ENCODE results near the gene SMYD4.
A peak's percentile ranks its signal among the peaks of the same experiment; 100 is the strongest.
"Not testable (repeated sequence)": the region's sequence is repeated elsewhere in the genome, so short reads cannot be mapped to it uniquely, and the experiment has no call there.

SMYD4 gene

DNA sequence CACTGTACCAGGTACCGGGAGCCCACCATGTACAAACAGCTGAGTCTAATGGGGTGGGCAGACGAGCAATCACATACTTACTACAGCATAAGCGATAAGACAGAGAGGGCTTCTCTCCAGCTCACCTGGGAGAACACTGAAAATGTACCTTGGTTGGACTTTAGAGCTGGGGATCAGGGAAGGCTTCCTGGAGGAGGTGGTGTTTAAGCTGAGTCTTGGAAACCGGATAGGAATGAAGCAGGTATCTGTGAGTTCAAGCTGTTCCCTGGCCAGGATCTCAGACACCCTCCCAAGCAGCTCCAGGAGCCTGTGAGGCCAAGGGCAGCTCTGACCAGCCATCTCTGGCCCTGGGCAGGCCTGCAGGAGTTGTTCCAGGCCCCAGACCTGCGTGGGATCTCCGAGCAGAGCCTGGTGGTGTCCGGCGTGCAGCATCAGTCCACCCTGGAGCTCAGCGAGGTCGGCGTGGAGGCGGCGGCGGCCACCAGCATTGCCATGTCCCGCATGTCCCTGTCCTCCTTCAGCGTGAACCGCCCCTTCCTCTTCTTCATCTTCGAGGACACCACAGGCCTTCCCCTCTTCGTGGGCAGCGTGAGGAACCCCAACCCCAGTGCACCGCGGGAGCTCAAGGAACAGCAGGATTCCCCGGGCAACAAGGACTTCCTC lies 75.8 kb downstream of the SMYD4 start:
- no peak for DNase-seq (ENCODE audit: low read depth)

DNA sequence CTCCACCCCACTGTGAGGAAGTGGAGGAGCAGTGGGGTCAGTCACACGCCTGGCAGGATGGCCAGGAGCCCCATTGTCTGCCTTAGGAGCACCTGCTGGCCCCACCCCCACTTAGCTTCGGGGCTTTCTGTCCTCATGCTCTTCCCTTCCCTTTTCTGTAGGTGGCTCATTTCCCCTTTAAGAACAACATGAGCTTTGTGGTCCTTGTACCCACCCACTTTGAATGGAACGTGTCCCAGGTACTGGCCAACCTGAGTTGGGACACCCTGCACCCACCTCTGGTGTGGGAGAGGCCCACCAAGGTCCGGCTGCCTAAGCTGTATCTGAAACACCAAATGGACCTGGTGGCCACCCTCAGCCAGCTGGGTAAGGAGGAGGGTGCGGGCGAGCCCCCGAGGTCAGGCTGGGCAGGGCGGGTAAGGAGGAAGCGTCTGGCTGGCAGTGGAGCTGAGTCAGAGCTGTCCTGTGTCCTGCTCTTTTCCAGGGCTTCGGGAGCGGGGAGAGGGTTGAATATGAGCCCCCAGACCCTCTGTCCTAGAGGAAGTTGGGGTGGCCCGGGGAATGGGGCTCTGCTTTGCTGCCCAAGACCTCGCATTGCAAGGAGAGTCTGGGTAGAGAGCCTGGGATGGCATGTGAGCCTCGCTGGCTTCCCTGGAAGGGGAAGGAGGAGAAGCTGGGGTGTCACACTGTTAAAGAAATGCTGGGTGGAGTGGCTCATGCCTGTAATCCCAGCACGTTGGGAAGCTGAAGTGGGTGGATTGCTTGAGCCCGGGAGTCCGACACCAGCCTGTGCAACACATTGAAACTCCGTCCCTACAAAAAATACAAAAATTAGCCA lies 77.1 kb downstream of the SMYD4 start:
- DNase-seq (ENCODE audit: low read depth) = no peak

DNA sequence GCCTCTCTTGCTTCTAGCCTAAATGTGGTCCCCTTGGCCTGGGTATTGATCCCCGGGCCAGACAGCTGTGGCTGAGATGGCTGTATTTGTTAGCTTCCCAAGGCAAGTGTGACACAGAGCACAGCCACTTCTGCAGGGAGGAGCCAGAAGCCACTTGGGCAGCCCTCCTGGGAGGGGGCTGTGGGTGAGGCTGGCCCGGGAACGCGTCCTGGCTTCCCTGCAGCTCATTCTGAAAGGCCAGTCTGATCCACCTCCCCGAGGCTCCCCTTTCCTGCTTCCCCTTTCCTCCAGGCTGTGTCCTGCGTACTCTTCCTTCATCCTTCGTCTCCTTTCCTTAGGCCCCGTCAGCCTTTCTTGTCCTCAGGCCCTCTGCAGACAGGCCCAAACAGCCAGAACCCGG lies 79.1 kb downstream of the SMYD4 start:
- DNase-seq (ENCODE audit: low read depth) = no peak

DNA sequence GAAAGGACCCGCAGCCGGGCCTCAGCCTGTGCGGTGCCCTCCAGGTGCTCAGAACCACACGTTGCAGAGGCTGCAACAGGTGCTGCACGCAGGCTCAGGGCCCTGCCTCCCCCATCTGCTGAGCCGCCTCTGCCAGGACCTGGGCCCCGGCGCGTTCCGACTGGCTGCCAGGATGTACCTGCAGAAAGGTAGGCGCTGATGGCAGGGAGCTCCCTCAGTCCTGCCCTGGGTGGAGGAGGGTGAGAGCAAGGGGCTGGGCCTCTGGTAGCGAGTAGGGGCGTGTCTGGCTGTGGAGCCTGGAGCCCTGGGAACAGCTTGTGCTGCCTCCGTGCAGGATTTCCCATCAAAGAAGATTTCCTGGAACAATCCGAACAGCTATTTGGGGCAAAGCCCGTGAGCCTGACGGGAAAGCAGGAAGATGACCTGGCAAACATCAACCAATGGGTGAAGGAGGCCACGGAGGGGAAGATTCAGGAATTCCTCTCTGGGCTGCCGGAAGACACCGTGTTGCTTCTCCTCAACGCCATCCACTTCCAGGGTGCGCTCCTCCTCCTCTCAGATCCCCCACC lies 82.6 kb downstream of the SMYD4 start:
- no peak for DNase-seq (ENCODE audit: low read depth)

DNA sequence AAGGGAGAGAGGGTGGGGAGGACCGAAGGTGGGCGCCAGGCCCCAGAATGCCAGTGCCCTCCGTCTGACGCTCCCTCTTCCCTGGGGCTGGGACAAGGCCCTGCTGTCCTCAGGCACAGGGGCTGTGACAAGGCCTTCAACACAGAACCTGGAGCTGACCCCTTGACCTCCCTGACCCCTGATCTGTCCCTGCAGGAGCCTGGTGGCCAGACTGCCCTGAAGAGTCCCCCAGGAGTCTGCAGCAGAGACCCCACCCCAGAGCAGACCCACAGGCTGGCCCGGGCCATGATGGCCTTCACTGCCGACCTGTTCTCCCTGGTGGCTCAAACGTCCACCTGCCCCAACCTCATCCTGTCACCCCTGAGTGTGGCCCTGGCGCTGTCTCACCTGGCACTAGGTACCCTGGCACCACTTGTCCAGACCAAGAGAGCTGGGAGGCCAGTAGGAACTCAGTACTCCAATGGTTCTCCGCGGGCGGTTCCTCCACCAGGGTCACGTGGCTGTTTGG lies 84.1 kb downstream of the SMYD4 start:
- DNase-seq (ENCODE audit: low read depth) = no peak

DNA sequence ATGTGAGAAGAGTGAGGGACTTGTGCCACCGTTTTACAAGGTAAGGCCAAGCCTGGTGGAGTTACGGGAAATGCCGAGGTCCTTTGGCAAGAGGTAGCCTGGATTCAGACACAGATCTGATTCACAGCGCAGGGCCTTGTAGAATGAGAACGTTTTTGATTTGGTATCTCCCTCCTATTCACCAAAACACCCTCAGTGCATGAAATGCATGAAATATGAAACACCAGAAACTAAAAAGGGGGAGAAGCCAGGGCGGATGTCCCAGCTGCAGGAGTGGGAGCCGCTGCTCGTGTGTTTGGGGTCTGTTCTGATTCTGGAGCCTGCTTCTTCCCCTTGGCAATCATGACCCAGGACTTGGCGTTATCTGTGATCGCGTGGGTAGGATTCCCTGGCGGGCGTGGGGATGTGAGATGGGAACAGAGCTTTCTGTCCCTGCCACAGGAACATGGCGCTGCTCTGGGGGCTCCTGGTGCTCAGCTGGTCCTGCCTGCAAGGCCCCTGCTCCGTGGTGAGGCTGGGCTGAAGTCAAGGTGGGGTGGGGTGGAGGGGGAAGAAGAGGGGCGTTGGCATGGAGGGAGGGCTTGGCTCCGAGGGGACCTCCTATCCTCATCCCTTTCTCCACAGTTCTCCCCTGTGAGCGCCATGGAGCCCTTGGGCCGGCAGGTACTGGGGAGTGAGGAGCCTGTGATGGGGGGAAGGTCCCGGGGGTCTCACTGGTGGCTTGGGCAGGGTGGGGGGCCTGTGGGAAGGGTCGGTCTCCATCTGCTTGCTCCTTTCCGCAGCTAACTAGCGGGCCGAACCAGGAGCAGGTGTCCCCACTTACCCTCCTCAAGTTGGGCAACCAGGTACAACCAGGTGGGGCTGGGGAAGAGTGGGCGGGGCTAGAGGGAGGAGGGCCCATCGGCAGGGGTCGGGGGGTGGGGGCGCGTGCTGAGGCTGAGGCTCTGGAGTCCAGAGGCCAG lies 84.9 kb downstream of the SMYD4 start:
- no peak for DNase-seq (ENCODE audit: low read depth)

DNA sequence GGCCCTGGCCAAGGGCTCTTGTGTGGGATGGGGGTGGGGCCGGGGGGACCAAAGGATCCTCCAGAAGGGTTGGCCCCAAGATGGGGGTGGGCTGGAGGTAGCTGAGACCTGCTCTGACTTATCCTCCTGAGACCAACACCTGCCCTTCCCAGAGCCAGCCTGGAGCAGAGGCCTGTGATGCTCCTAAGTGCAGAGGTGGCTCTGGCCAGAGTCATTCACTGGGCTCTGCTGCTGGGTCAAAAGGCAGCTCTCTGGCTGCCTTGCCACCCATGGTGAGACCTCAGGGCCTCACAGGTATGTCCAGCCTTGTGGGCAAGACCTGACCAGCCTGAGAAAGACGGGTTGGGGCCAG lies 86.6 kb downstream of the SMYD4 start:
- DNase-seq (ENCODE audit: low read depth) = no peak

DNA sequence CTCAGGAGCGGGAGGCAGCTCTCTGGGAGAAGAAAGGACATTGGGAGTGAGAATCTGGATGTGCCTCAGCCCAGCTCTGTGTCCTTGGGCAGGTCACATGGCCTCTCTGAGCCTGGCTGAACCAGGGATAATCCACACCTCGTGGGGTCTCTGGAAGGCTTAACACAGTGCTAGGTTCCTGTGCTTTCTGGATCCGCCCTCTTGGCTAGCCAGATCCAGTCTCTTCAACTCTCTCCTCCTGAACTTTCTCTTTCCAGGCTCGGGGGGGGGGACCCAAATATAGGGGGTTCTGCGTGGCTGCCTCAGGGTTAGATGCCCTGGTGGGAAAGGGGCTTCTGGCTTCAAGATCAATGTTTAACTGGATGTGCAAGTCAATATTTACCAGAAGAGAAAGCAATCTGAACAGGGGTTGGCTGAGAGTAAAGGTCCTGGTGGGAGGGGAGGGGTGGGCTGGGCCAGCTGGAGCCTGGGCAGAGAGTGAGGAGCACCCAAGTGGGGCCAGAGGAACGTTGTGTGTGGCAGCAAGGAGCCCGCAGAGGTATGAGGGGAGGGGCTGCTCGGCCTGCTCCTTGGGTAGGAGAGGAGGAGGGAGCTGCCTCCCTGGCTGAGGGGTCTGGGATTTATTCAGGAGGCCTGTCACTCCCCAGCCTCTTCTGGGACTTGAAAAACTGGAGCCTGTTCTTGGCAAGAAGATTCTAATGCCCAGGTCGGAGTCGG lies 87.2 kb downstream of the SMYD4 start, which contains the start of gene SERPINF2:
Gene SERPINF2, plus strand, starts transcription at position 501 of the 717 bp plus-strand sequence. CDS start 2,125 bp downstream, outside the sequence.
- no peak for DNase-seq (ENCODE audit: low read depth)

DNA sequence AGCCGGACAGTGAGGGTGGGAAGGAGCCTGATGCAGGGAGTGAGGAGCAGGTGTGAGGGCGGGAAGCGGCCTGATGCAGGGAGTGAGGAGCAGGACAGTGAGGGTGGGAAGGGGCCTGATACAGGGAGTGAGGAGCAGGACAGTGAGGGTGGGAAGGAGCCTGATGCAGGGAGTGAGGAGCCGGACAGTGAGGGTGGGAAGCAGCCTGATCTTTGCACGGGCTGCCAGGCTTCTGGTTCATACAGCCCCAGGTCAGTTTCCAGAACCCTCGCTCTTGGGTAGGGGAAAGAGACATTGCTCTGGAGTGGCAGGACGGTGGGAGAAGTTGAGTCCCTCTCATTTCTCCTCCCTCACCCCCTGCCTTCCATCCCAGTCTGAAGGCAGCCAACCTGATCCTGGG lies 87.8 kb downstream of the SMYD4 start:
- not testable (repeated sequence) for DNase-seq (ENCODE audit: low read depth)

DNA sequence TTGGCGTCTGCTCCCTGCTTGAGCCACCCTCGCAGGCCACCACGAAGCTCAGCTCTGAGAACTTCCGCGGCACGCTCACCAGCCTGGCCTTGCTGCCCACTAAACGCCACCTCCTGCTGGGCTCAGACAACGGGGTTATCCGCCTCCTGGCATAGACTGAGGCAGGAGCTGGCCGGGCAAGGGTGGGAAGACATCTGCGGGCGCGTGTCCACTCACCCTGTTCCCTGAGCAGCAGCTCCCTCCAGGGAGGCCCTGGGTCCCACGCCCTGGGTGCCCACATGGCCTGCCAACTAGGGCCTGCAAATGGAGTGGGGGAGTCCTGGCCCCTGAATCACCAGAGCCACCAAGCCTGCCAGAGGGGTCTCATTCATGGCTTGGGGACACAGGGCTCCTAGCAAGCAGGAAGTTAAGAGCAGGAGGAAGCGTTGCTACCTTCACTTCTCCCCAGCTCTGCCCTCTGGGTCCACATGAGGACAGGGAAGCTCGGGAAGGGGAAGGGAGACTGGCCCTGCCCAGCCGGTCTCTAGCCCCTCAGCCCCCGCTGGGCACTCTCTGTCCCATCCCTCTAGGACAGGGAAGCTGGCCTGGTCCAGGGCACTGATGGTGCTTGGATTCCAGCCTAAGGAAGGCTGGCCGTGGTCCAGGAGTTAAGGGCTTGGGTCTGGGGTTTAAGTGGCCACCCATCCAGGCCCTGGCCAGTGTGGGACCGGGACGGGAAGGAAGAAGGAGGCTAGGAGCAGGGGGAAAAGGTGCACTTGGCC lies 92.0 kb downstream of the SMYD4 start:
- no peak for DNase-seq (ENCODE audit: low read depth)

DNA sequence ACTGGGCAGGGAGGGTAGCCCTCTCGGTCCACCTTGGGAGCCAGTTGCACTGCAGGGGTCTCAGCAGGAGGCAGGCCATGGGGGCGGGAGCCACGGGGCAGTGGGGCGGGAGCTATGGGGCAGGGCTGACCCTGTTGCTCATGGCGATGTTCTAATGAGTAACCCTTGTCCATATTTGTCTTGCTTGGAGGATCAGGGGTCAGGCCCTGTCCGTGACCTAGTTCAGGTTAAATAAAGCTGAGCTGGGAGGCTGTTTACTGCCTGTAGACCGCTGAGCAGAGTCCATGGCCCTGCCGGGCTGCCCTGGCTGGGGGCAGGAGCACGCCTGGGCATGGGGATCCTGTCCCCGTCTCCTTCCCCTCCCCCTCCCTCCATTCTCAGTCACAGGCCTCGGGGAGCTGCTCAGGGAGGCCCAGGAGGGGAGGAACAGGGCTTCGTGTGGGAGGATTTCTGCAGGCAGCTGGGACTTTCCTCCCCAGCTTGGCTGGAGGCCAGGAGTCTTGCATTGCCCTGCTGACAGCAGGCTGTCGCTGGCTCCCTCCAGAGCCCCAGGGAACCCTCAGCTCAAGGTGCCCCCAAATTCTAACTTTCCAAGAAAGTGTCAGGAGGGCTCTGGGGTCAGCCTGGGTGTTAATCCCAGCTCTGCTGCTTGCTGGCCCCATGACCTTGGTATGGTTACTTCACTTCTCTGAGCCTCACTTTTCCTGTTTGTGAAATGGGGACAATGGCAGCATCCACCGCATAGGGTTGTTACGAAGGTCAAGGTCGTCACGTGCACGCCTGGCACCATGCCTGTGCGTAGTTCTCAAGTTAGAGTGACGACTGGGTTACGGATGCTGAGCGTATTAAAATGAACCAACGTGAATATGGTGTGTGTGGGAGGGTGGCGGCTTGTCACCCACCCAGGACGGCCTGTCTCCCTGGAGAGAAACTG lies 93.1 kb downstream of the SMYD4 start:
- peak; percentile 52 for DNase-seq (ENCODE audit: low read depth)

DNA sequence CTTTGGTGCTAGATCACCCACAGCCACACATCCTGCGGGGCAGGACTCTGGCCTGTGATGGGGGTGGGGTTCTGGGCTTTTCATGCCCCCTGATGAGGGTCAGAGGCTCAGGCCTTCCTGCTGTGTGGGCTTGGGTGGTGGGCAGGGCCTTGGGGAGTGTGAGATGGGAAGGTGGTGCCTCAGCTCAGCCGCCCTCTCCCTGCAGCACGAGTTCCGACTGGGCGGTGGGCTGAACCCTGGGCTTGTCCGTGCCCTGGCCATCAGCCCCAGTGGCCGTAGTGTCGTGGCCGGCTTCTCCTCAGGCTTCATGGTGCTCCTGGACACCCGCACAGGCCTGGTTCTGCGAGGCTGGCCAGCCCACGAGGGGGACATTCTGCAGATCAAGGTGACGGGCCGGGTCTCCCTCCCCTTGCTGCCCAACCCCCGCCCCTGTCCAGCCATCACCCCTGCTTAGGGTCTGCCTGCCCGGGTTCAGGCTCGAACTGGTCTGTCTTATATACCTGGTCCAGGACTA lies 93.8 kb downstream of the SMYD4 start:
- DNase-seq (ENCODE audit: low read depth) = no peak

DNA sequence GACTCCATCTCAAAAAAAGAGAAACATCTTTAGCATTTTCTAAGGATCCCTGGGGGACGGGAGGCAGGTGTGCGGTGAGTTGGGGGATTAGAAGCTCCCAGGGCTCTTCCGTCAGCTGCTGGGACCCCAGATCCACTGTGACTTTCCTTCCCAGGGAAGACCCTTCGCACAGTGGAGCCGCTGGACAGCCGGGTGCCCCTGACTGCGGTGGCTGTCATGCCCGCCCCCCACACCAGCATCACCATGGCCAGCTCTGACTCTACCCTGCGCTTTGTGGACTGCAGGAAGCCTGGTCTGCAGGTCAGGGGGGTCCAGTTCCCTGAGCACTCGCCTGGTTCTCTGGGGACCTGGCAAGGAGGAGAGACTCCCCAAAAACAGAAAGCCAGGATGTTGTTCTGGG lies 94.3 kb downstream of the SMYD4 start:
- DNase-seq (ENCODE audit: low read depth) = no peak

DNA sequence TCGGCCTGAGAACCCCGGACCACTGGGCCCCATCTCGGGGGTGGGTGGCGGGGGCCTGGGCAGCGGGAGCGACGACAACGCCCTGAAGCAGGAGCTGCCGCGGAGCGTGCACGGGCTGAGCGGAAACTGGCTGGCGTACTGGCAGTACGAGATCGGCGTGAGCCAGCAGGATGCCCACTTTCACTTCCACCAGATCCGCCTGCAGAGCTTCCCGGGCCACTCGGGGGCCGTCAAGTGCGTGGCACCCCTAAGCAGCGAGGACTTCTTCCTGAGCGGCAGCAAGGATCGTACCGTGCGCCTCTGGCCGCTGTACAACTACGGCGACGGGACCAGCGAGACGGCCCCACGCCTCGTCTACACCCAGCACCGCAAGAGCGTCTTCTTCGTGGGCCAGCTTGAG lies 95.9 kb downstream of the SMYD4 start:
- no peak for DNase-seq (ENCODE audit: low read depth)

DNA sequence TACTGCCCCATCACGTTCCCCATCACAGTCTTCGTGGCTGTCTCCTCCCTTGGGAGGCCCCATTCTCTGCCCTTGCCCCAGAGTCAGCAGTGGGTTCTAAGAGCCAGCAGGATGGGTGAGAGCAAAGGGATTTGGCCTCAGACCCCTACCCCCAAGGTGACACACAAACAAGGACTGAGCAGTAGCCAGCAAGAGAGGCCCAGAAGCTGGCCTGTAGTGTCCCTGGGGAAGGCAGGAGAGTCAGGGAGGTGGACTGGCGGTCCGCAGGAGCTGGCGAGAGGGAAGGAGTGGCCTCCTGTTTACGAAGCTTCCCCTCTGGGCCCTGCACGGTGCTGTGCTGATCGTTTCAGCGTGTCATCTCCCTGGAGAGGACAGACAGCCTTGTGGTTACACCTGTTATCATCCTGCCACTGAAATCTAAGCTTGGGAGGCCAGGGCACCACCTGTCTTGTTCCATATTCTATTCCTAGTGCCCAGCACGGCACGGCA lies 96.8 kb downstream of the SMYD4 start:
- DNase-seq (ENCODE audit: low read depth) = no peak

DNA sequence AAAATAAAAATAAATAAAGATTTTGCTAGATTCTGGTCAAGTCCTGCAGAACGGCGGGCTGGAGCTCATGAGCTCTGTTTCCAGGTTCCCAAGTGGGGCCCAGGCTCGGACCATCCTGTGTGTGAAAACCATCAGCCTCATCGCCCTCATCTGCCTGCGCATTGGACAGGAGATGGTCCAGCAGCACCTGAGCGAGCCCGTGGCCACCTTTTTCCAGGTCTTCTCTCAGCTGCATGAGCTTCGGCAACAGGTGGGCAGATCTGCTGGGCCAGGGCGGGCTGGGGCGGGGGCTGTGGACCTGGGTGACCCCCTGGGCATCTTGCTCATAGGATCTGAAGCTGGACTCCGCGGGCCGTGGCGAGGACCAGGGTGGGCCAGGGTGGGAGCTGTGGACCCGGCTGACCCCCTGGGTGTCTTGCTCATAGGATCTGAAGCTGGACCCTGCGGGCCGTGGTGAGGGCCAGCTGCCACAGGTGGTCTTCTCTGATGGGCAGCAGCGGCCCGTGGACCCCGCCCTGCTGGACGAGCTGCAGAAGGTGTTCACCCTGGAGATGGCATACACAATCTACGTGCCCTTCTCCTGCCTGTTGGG lies 97.4 kb downstream of the SMYD4 start:
- no peak for DNase-seq (ENCODE audit: low read depth)

DNA sequence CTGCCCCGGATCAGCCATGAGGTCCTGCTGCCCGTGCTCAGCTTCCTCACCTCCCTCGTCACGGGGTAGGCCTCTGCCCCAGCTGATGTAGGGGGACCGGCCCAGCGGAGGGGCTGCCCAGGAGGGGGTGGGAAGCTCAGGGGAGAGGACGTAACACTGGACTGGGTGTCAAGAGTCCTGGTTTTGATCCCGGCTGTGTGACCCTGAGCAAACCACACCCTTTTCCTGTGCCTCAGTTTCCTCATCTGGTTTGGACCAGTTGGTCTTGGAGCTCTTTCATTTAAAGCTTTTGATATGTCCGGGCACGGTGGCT lies 98.6 kb downstream of the SMYD4 start:
- DNase-seq (ENCODE audit: low read depth) = no peak

DNA sequence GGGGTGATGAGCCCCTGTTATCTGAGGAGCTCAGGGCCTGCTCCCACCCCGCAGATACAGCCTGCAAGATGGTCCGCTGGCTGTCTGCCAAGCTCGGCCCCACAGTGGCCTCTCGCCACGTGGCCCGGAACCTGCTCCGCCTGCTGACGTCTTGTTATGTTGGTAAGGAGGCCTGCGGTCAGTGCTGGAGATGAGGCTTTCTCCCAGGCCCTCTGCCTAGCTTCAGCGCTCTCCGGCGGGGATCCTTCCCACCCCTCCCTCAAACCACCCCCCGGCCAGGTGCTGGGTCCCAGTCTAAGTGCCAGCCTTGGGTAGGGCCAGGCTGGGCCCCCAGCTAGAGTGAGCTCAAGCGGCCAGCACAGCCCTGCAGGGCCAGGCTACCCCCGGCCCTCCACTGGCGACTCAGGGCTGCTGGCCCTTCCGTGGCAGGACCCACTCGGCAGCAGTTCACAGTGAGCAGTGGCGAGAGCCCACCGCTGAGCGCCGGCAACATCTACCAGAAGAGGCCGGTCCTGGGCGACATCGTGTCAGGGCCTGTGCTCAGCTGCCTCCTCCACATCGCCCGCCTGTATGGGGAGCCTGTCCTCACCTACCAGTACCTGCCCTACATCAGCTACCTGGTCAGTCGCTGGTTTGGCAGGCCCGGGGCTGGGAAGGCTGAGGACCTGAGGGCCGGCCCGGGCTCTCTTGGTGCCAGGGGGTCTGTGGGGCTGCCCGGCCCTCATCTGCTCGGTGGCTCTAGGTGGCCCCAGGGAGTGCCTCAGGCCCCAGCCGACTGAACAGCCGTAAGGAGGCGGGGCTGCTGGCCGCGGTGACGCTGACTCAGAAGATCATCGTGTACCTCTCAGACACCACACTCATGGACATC lies 99.1 kb downstream of the SMYD4 start:
- no peak for DNase-seq (ENCODE audit: low read depth)
